Fibroblast of the aortic adventitia (primary cell): Measurements from ENCODE around the gene NR1D2. TPM values are rescaled to one million over a fixed set of nuclear protein-coding genes. Genes with fewer than 3 reads are reported as not detected.

ENCODE experiments used
- DNase-seq: peaks from one replicate; pipeline ENCODE4 v3.0.0-alpha.2; 2010; ENCODE audit warnings: low read depth
- H3K4me3 ChIP-seq: 2 replicates; pipeline ENCODE4 v1.5.1; 2011; ENCODE audit warnings: low read depth, mild to moderate bottlenecking, control low read depth, low read length, moderate library complexity
- total RNA-seq: library from RNA; depleted of rRNA; stranded (reverse); fragments of >200 nt; gene quantifications from 2 replicates; pipeline ENCODE4 v1.2.3, GENCODE V29; 2012; ENCODE audit warnings: low replicate concordance
- TF ChIP-seq, protein P1 (sequence below): IDR thresholded peaks from 2 replicates; pipeline ENCODE4 v1.5.1; 2011; ENCODE audit warnings: mild to moderate bottlenecking, low read length, control low read depth, inconsistent platforms; ENCODE audit not compliant: insufficient read depth

The NR1D2 gene
- total RNA-seq, 1 donor = 77.3 TPM

DNA sequence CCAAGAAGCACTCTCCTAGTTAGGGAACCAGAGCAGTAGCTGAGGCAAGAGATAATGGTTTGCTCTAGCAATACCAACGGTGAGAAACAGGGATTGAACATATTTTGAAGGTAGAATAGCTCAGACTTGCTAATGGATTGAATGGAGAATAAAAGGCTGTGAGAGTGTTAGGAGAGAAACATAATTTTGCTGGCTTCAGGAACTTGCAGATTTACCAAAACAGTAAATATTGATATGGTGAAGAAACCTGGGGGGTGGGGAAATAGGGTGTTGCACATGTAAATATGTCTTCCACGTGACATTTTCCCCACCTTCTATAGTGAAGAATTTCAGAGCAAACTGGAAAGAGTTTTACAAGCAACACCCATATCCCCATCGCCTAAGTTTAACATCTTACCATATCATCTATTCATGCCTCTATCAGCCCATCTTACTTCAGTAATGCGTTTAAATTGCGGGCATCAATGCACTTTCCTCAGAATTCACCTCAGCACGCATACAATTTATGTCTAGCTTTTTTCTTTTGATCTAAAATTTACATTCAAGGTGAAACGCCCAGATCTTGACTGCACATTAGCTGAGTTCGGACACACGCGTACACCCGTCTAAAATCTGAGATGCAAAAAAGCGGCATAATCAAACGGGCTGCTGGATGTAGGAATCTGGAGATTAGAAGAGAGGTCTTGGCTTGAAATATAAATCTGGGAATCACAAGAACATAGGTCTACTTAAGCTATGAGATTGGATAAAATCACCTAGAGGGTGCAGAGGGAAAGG, 891 bp upstream of the NR1D2 start:
- TF ChIP-seq, protein P1, sequence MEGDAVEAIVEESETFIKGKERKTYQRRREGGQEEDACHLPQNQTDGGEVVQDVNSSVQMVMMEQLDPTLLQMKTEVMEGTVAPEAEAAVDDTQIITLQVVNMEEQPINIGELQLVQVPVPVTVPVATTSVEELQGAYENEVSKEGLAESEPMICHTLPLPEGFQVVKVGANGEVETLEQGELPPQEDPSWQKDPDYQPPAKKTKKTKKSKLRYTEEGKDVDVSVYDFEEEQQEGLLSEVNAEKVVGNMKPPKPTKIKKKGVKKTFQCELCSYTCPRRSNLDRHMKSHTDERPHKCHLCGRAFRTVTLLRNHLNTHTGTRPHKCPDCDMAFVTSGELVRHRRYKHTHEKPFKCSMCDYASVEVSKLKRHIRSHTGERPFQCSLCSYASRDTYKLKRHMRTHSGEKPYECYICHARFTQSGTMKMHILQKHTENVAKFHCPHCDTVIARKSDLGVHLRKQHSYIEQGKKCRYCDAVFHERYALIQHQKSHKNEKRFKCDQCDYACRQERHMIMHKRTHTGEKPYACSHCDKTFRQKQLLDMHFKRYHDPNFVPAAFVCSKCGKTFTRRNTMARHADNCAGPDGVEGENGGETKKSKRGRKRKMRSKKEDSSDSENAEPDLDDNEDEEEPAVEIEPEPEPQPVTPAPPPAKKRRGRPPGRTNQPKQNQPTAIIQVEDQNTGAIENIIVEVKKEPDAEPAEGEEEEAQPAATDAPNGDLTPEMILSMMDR = no peak

DNA sequence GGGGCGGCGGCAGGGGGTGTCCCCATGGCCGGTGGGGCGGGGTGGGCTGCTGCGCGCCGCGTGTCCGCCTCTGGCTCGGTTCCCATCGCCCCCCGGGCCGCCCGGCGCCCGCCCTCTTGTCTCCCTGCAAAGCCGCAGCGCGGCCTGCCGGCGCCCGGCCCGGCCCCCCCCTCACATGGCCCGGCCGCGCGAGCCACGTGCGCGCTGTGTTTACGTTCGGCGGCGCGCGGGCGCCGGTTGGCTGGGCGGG, 502 bp downstream of the NR1D2 start:
- TF ChIP-seq, protein P1 = no peak
- DNase-seq = no peak
- H3K4me3 ChIP-seq = peak overlapping the region; percentile 79

More for the DNA sequence above, 891 bp upstream of the NR1D2 start:
- H3K4me3 ChIP-seq = peak overlapping the region; percentile 79
- DNase-seq = no peak

DNA sequence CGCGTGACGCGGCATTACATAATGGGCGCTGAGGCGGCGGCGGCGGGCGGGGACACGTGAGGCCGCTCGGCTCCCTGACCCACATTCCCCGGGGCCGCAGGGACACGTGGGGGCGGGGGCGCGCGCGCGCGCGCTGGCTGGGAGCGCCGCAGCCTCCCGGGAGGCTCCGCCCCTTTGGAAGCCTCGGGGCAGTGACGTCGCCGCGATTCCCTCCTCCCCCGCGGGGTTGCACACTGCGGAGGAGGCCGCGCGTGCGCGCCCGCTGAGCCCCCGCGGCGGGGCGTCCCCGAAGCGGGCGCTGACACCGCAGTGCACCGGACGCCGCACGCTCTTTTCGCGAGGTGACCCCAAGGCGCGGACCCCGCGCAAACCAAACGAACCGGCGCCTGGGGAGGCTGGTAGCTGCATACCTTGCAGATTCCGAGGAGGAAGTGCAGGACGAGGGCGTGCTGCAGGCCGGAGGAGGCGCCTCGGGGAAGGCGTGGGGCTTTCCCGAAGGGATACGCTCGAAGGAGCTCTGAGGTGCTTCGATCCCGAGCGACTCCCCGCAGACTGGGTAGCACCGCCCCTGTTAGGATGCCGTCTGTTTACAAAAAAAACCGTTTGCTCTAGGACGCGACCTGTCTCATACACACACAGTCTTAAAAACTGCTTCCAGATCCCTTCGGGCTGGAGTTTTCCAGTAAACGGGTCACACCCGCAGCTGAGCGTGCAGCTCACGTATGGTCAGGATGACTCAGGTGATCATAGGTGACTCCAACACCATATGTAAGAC, 1.0 kb downstream of the NR1D2 start:
- peak; percentile 91 for DNase-seq
- peak overlapping the region; percentile 84 for H3K4me3 ChIP-seq
- TF ChIP-seq, protein P1 = no peak

DNA sequence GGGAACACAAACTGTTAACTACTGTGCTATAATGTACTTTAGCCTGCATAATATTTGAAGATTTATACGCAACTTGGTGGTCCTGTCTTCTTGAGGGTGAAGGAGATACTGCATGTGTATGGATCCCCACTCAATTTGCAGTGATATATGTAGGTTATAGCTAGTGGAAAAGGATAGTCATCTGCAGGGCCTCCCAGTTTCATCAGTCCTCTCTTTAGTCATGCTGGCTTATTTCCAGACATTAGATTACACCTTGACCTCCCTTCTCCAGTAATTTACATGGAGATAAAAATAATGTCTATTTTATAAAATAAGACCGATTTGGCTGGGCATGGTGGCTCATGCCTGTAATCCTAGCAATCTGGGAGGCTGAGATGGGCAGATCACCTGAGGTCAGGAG, 3.7 kb downstream of the NR1D2 start:
- peak; percentile 57 for DNase-seq
- H3K4me3 ChIP-seq = no peak overlapping the region
- TF ChIP-seq, protein P1 = no peak

DNA sequence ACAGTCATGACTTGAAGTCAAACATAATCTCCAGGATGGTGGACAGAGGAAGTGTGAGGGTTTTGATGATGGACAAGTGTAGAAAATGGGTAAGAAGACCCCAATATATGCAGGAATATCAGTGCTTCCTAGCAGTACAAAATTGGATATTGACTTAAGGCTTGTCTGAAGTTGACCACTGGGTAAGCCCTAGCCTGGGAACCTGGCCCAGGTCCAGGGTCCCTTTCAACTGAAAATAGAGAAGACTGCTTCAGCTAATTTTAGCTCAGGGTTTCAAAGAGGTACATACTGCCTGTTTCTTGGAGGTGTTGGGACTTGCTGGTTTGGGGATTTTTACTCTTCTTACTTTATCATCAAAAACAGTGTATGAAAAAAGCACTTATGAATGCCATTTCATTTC, 4.7 kb downstream of the NR1D2 start:
- no peak for DNase-seq
- TF ChIP-seq, protein P1 = no peak
- no peak overlapping the region for H3K4me3 ChIP-seq

DNA sequence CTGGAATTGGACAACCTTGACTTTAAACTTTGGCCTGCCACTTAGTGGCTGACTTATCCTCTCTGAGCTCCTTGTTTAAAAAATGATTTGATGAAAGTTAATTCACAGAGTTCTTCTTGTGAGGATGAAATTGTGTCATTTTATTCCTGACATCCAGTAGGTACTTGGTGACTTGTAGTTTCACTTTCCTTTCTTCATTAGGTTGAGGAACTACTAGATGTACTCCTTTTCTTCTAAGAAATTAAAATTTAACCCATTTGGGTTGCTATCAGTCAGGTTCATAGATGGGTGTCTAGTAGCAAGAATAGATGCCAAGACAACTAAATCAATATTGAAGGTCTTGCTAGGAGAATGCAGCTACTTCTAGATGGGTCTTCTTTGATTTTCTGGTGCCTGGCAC, 5.2 kb downstream of the NR1D2 start:
- TF ChIP-seq, protein P1 = no peak
- DNase-seq = no peak
- no peak overlapping the region for H3K4me3 ChIP-seq
